Inferior parietal cortex (tissue), 1 donor: ENCODE measurements around the gene MGST2.
A peak's percentile ranks its signal among the peaks of the same experiment; 100 is the strongest.

ENCODE experiments used
- DNase-seq: peaks from one replicate; pipeline ENCODE4 v3.0.0-alpha.2; 2016; ENCODE audit errors: extremely low spot score

Gene MGST2

DNA sequence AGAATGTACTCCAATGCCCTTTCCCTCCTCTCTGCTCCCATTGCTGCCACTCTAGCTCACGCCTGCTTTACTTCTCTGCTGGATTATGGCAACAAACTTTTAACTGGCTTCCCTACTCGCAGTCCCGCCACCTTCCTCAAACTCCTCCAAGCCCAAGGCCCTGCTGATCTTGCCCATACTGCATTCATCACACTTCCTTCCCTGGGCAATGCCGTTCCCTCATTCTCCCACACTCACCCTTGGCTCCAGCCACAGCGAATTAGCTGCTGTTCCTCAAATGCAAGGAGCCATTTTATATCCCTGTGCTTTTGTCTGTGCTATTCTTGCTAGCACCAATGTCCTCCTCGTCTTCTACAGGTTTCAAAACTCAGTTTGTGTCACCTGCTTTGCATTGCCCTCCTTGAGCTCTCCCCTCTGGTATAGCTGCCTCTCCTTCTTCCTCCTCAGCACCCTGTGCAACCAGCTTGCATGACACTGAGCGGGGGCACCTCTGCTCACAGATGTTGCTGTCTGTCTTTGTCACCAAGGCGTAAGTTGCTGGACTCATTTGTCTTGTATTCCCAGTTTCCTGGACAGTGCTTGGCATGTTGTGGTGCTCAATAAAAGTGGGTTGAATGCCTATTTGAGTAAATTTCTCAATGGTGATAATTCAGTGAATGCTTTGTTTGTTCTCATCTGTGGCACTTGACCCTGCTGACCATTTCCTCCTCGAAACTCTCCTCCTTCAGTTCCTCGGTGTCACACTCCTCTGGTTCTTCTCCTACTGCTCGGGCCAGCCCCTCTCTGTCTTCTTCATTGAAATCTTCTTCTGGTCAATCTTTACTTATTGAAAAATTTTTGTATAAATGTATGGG, 22.4 kb upstream of the MGST2 start:
- no peak for DNase-seq

GRCh38 chr4:139645458-139645857, 20.2 kb upstream of the MGST2 start:
- DNase-seq: no peak

DNA sequence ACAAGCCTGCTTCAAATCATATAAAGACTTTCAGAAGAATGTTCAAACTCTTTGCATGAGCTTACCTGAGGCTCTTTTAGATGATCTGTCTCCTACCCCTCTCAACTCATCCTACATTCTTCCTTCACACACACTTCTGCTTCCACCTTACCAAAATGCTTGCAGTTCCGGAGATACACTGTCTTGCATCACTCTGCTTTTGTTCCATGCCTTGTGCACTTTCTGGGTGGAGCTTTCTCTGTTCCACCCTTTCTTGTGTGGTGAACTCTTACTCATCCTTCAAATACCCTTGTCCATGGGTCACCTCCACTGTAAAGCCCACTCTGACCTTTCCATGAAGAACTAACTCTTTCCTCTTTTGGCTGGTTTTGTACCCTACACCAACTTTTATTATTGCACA, 18.4 kb upstream of the MGST2 start:
- no peak for DNase-seq

- no peak for DNase-seq
Observed at GRCh38 chr4:139647952-139648351, 17.7 kb upstream of the MGST2 start.

- DNase-seq: peak; percentile 93
Observed at GRCh38 chr4:139651282-139652194, 14.1 kb upstream of the MGST2 start.

DNA sequence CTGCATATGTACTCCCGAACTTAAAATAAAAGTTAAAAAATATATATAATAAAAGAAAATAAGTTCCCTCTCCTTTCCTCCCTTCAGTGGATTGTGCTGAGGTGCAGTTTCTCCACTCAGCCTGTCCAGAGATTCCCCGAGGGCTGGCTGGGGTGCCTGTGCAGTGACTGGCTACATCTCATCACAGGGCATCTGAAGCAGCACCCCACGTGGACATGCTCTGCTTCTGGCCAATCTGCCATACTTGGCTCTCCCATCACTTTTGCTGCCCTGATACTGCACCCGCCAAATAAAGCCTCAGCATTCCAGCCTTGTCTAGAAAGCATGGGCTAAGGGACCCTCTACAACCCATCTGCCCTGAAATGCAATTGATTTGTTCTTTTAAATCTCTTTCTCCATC, 11.1 kb upstream of the MGST2 start:
- no peak for DNase-seq

DNA sequence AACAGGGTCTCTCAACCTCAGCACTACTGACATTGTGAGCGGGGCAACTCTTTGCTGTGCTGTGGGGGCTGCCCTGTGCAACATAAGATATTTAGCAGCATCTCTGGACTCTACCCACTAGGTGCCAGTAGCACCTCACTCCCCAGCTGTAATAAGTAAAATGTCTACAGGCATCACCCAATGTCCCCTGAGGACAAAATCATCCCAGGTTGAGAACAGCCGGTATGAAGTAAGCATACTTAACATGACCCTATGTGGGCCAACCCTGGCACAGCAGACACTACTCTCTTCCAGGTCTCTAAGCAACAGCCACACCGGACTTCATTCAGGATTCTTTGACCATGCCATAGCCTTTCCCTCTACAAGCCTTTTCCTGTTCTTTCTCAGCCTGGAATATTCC, 10.5 kb upstream of the MGST2 start:
- DNase-seq: no peak

DNA sequence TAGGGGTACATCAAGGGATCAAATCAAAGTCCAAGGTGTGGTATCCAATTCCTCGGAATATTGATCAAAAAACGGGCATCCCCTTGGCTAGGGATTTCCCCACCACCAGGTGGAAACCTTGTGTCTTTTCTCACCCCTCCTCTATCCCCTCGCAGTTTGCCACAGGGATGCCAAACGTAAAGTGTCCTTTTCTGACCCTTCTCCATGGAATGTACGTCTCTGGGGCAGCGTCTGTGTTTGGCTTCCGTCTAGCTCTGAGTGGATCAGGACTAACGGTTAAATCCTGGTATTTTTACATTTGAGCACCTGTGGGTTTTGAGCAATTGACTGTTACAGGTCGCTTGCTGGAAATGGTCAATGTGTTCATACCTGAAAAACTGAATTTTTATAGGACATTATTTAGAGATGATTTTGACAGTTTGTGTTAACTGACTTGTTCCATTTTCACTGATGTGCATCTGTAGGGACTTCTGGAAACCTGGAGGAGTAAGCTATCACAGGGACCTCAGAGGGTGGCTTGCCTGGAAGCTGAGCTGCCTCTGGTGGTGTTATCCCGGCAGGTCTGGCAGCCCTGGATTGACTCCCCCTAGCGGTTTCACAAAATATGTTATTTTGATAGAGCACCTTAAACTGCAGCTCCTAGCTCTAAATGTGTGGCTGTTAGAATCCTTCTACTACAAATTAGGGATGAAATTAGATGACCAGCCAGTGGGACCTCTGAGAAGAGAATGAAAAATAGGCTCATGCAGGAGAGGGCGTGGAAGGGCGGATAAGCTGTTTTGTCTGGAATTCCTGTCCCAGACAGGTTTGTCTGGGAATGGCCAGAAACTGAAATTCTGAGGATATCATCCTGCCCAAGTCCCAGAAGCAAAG, 8.8 kb upstream of the MGST2 start:
- peak; percentile 75 for DNase-seq

DNA sequence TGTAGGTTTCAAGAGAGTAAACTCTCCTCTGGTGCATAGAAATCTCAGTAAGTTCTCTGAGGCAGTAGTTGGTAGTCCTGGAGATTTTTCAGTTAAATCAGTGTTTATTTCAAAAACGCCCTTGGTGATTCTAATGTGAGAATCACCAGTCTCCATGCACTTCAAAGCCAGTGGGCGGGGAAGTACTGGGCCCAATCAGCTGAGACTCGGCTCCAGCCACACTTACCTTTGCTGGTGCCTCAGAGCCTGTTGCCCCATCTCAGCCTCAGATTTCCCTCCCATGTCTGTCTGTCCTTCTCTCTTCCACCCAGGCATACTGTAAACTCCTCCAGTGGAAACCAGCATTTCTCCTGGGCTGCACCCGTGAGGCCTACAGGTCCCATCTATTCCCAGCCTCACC, 7.4 kb upstream of the MGST2 start:
- DNase-seq: no peak

DNA sequence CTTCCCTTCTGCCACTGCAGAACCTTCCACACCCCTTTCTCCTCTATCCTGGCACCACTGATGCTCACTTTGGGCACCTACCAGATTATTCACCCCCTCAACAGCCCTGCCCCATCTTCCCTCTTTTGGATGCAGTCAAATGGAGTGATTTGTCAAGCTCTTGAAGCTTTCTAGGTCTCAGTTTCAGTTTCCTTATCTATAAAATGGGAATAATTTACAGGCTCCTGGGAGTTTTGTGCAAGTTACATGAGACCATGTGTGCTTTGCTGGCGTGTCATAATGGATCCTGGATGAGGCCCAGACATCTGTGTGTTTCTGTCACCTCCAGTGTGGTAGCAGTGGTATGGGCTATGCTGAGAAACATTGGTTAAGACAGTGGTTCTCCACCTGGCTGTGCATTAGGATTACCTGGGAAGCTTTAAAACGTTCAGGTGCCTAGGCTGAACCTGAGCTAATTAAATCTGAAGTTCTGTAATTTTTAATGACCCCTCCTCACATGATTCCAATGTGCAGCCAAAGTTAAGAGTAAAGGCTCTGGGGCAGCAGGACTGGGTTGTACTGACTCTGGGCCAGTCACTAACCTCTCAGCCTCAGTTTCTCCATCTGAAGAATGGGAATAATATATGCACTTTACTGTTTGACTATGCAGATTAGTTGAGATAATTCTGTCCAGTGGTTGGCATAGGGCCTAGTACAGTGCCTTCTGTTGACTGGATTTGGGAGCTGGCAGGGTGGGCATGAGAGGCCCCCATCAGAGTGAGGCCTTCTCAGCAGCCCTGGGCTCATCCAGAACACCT, 6.8 kb upstream of the MGST2 start:
- DNase-seq: no peak

- DNase-seq: no peak
Observed at GRCh38 chr4:139659735-139660424, 5.7 kb upstream of the MGST2 start.

GRCh38 chr4:139660568-139661043, 5.0 kb upstream of the MGST2 start:
- no peak for DNase-seq

DNA sequence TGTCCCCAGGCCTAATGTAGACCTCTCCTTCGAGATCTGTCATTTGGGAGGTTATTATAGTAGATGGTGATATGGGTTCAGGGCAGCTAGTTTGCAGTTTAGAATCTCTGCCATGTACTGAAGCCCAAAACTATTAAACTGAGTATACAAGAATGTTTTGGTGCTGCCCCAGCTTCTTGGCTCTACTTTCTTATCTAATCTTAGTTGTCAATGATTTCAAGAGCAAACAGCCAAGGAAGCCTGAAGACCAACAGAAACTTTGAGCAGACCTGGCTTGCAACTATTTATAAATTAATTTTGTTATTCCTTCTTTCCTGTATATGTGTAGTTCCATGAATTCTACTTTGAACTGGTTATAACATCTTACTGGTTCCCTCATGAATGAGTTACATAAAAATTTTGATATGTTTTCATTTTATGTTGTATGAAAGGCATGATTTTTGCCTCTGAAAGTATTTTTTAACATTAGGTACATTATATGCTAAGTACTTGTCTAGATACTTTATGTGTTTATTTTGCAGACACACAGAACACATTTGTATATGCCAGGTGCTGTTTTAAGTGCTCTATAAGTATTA, 2.0 kb upstream of the MGST2 start:
- DNase-seq: no peak

DNA sequence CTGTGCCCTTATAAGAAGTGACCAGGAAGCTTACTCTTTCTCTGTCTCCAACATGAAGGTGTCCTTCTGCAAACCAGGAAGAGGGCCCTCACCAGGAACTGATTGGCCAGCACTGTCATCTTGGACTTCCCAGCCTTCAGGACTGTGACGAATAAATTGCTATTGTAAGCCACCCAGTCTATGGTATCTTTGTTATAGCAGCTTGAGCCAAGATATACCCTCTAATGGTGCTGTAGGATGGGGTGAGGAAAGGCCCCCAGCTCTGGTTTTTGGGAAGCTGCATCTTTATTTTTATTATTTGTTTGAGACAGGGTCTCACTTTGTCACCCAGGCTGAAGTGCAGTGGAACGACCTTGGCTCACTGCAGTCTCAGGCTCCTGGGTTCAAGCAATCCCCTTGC, 1.2 kb upstream of the MGST2 start:
- DNase-seq: no peak

- DNase-seq: no peak
Observed at GRCh38 chr4:139665079-139665689, 435 bp upstream of the MGST2 start.

GRCh38 chr4:139666735-139667281, 1.2 kb downstream of the MGST2 start:
- no peak for DNase-seq

DNA sequence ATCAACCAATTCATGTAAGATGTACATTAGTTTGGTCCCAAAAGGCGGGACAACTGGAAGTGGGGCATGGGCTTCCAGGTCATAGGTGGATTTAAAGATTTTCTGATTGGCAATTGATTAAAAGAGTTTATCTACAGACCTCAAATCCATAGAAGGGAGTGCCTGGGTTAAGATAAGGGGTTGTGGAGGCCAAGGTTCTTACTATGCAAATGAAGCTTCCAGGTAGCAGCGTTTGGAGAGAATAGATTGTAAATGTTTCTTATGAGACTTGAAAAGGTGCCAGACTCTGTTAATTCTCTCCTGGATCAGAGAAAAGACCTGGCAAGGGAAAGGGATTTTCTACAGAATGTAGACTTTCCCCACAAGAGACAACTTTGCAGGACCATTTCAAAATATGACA, 2.4 kb downstream of the MGST2 start:
- no peak for DNase-seq

GRCh38 chr4:139668658-139669201, 3.1 kb downstream of the MGST2 start:
- DNase-seq: no peak

GRCh38 chr4:139669335-139669734, 3.7 kb downstream of the MGST2 start:
- DNase-seq: no peak
